GM21381 (cell line): ENCODE data around the gene CACNG5.

Experiments used
- ATAC-seq: cut with Tn5 transposase; IDR thresholded peaks from one replicate; pipeline ENCODE4 v1.9.1; 2021; ENCODE audit warnings: mild to moderate bottlenecking, moderate library complexity; ENCODE audit not compliant: unreplicated experiment

Gene CACNG5, protein sequence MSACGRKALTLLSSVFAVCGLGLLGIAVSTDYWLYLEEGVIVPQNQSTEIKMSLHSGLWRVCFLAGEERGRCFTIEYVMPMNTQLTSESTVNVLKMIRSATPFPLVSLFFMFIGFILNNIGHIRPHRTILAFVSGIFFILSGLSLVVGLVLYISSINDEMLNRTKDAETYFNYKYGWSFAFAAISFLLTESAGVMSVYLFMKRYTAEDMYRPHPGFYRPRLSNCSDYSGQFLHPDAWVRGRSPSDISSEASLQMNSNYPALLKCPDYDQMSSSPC

DNA sequence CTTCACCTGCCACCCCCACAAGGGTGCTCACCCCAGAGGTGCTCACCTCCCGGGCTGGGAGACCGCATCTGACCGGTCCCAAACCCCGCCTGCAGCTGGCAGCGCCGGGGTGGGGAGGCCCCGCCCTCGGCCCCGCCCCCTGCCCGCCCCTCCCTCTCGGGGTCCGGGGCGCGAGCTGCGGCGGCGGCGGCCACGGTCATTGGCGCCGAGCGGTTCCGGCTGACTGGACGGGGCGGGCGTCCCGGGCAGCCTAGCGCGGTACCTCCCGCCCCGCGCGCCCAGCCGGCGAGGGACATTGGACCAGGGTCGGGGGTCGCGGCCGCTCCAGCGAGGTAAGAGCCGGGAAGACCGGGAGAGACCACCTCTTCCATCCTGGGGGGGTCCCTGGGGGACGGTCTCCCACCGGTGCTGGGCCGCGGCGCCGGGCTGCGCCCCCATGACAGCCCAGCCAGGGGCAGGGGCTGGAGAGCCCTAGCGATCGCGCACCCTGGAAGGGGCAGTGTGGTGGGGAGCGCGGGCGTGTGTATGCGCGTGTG lies at the start of gene CACNG5:
Gene CACNG5, plus strand, starts transcription at position 199 of the 536 bp plus-strand sequence. CDS start 42,216 bp downstream, outside the sequence.
- no peak for ATAC-seq

- no peak for ATAC-seq
Observed at GRCh38 chr17:66786107-66786506, 48.8 kb upstream of the CACNG5 start.

- ATAC-seq = no peak
Observed at GRCh38 chr17:66787914-66788313, 47.0 kb upstream of the CACNG5 start.

GRCh38 chr17:66789093-66789492 lies 45.8 kb upstream of the CACNG5 start:
- no peak for ATAC-seq

GRCh38 chr17:66789961-66790437 lies 44.9 kb upstream of the CACNG5 start:
- ATAC-seq = no peak

- ATAC-seq = no peak
Observed at GRCh38 chr17:66790501-66791061, 44.3 kb upstream of the CACNG5 start.

DNA sequence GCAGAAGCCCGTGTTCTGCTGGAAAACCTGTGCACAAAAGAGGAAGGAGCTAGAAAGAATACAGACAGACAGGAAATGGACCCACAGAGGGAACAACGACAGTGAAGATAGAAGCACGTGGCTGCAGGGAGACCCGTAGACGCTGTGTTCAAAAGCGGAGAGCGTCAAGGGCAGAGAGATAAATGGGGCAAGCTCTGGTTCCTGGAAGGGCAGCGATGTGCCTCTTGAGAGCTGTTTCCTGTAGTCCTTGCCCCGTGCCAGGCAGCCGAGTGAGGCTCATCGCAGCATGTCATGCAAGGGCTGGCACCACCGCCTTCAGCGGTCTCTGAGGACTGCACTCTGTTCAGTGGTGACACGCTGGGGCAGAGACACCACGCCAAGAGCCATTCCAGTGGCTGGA lies 43.6 kb upstream of the CACNG5 start:
- ATAC-seq = no peak

- ATAC-seq = no peak
Observed at GRCh38 chr17:66793814-66794213, 41.1 kb upstream of the CACNG5 start.

- ATAC-seq = no peak
Observed at GRCh38 chr17:66795486-66795885, 39.4 kb upstream of the CACNG5 start.

DNA sequence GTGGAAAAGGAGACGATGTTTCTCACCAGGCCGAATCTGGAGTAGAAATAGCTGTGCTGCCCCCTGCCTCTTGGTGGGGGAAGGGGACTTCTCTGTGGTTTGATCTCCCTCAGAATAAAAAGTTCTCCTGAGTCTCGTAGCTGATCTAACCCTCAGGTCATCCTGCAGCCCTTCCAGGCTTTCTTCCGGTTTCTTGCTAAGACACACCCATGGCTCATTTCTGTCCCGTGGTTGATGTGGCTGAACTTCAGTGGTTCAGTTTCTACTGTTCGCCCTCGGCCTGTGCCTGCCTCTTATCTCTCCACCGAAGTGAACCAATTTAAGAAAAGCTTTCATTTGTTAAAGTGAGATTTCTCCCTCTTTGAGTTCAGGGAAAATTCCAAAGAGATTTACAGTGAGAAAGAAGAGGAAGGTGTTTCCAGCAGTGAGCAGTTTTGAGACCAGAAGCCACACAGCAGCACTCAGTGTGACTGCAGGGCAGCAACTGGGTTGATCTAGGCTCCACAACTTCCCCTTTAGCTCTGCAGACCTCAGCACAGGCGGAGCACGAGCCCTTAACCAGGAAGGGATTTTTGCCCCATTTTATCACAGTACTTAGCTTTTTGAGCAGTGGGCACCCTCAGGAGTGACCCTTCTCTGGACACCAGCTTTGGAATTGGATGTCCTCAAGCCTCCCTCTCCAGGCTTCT lies 34.9 kb upstream of the CACNG5 start:
- no peak for ATAC-seq

DNA sequence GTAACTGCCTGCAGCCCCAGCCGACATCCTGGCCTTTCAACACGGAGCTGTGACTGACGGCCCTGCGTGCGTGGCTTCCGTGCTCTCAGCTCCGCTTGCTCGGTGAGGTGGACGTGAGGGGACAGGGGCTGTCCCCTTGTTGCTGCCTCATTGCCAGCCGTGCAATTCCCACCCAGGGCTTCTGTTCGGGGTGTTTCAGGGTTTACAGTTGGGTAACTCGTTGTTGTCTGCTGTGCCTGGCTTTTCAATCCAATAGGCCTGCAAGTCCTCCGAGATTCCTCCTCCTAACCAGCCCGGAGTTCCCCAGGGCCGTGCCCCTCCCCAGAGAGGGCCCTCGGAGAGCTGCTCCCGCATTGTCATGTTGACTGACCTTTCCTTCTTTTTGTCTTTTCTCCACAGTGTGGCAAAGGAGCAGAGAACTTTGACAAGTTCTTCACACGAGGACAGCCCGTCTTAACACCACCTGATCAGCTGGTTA lies 31.4 kb upstream of the CACNG5 start:
- ATAC-seq = no peak

DNA sequence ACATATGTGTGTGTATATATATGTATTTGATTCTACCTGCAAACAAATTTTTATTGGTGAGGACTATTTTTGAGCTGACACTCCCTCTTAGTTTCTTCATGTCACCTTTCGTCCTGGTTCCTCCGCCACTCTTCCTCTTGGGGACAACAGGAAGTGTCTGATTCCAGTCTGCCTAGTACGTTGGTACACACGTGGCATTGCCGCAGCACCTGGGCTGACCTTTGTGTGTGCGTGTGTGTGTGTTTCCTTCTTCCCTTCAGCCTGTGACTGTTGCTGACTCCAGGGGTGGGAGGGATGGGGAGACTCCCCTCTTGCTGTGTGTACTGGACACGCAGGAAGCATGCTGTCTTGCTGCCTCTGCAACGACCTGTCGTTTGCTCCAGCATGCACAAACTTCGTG lies 29.4 kb upstream of the CACNG5 start:
- ATAC-seq = no peak

DNA sequence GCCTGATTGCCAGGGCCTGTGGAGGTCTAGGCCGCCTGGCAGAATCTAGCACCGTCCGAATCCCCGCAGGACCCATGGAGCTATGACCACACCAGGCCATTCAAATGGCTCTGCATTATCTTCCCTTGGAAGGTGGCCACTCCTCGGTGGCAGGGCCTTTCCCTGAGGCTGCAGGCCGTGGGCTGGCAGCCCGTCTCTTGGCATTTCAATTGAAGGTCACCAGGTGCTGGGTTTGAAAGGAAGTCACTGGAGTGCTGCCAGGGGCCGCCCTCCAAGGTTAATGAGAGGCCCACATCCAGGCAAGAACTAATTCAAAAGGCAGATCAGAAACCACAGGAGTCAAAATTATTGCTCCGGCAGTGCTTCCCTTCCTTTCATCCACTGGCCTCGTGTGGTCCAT lies 27.7 kb upstream of the CACNG5 start:
- no peak for ATAC-seq

DNA sequence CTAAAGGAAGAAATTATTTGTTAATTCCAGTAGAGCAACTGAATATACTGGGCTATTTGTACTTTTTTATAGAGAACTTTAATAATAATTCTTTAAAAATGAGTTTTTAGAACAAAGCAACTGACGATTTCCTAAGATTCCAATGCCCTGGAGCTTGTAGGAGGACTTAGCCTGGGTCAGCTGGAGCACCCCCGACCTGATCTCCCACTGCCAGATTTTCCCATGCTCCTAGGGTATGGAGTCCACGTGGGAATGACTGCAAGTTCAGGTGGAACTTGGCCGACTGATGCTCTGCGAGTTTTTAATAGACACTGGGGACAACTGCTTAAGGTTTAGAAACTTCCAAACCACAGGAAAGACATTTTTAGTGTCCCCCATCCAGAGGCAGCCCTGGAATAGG lies 25.5 kb upstream of the CACNG5 start:
- ATAC-seq = no peak

DNA sequence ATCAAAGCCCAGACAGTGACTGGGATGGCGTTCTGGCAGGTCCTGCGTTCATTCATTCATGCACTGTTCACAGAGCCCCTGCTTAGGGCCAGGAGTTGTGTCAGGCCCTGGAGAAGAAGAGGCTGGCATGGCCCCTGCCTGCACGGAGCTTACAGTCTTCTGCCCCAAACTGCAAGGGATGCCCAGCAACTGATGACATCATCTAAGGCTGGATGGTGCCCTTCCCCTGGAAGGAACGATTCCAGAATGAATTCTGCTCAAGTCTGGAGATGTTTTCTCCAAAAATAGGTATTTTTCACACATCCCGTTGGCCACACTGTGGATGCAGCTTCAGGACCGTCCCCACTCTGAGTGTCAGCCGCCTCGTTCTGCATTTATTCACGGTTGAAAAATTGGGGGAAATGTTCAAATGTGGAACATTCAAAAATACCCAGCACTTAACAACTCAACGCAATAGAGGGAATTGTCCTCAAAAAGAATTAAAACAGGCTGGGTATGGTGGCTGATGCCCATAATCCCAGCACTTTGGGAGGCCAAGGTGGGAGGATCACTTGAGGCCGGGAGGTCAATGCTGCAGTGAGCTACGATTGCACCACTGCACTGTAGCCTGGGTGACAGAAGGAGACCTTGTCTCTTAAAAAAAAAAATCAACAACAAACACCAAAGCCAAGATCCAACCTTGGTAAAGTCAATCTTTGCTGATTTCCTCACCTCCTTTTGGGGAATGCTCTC lies 23.8 kb upstream of the CACNG5 start:
- ATAC-seq = no peak

GRCh38 chr17:66811683-66812054 lies 23.2 kb upstream of the CACNG5 start:
- no peak for ATAC-seq

DNA sequence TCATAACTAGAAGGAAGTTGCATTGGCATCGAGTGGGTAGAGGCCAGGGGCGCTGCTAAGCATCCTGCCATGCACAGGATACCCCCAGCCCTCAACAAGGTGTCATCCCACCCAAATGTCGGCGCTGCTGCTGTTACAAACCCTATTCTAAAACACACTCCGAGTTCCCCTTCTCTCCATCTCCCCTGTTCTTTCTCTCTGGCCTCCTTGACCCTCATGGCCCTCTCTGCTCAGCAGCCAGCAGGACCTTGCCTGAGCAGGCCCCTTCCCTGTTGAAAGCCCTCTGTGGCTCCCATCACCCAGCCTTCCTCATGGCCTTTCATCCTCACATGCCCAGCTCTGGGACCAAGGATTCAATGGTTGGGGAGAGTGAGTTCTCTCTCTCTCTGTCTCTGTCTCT lies 22.3 kb upstream of the CACNG5 start:
- ATAC-seq = no peak

GRCh38 chr17:66813296-66813695 lies 21.6 kb upstream of the CACNG5 start:
- ATAC-seq = no peak

- no peak for ATAC-seq
Observed at GRCh38 chr17:66814026-66814425, 20.9 kb upstream of the CACNG5 start.

DNA sequence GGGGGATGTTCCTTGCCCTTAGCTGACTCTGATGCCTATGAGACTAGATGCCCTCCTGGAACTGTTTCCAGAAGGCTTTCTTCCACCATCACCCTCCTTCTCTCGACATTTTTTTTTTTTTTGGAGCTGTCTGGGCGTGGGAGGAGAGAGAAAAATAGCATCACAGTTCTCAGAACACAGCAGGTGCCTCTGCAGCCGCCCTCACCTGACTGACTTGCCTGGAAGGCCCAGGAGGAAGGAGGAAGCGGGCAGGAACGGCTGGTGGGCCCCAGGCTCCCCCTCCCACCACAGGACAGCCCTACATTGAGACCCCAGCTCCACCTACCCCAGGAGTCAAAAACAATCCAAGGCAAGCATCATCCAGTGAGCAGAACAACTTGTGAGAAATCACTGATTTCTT lies 20.3 kb upstream of the CACNG5 start:
- no peak for ATAC-seq

DNA sequence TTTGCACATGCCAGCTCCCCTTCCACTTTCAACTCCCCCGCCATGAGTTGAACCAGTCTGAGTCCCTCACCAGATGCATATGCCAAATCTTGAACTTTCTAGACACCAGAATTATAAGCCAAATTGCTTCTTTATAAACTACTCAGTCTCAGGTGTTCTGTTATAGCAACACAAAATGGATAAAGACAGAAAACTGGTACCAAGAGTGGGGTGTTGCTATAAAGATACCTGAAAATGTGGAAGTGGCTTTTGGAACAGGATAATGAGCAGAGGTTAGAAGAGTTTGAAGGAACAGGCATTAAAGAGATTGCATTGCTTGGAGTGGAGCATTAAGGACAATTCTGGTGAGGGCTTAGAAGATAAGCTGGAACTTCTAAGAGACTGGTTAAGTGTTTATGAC lies 17.2 kb upstream of the CACNG5 start:
- ATAC-seq = no peak
